HG03095 (cell line): ENCODE data around the gene PYROXD2.

Experiments used
- ATAC-seq: cut with Tn5 transposase; IDR thresholded peaks from one replicate; pipeline ENCODE4 v1.9.1; 2021; ENCODE audit warnings: moderate library complexity; ENCODE audit not compliant: unreplicated experiment

PYROXD2 gene

GRCh38 chr10:98340261-98340939, 74.6 kb downstream of the PYROXD2 start:
- ATAC-seq: peak; percentile 28

GRCh38 chr10:98339799-98340198, 75.2 kb downstream of the PYROXD2 start:
- peak; percentile 64 for ATAC-seq

- no peak for ATAC-seq
Observed at GRCh38 chr10:98338896-98339295, 76.1 kb downstream of the PYROXD2 start.

- no peak for ATAC-seq
Observed at GRCh38 chr10:98338318-98338717, 76.7 kb downstream of the PYROXD2 start.

GRCh38 chr10:98337484-98337883, 77.5 kb downstream of the PYROXD2 start:
- no peak for ATAC-seq
